ENCODE measurements around the gene VTI1A.

Gene VTI1A

GRCh38 chr10:112679392-112679791, 232.4 kb downstream of the VTI1A start:
- DNase-seq (ENCODE audit: low read depth), result no peak

- no peak for DNase-seq (ENCODE audit: low read depth)
Measured at GRCh38 chr10:112680586-112680985, 233.6 kb downstream of the VTI1A start.

GRCh38 chr10:112687647-112688046, 240.6 kb downstream of the VTI1A start:
- DNase-seq (ENCODE audit: low read depth), result peak; percentile 41

- peak; percentile 38 for DNase-seq (ENCODE audit: low read depth)
Measured at GRCh38 chr10:112689327-112690072, 242.5 kb downstream of the VTI1A start.

- no peak for DNase-seq (ENCODE audit: low read depth)
Measured at GRCh38 chr10:112695539-112695938, 248.5 kb downstream of the VTI1A start.

GRCh38 chr10:112696592-112696991, 249.6 kb downstream of the VTI1A start:
- no peak for DNase-seq (ENCODE audit: low read depth)

- DNase-seq (ENCODE audit: low read depth), result no peak
Measured at GRCh38 chr10:112698133-112698817, 251.3 kb downstream of the VTI1A start.

GRCh38 chr10:112698818-112699164, 251.8 kb downstream of the VTI1A start:
- no peak for DNase-seq (ENCODE audit: low read depth)

GRCh38 chr10:112700215-112700671, 253.2 kb downstream of the VTI1A start:
- DNase-seq (ENCODE audit: low read depth), result no peak

- no peak for DNase-seq (ENCODE audit: low read depth)
Measured at GRCh38 chr10:112701211-112701877, 254.3 kb downstream of the VTI1A start.

GRCh38 chr10:112701878-112702255, 254.9 kb downstream of the VTI1A start:
- DNase-seq (ENCODE audit: low read depth), result no peak

- no peak for DNase-seq (ENCODE audit: low read depth)
Measured at GRCh38 chr10:112706577-112706976, 259.6 kb downstream of the VTI1A start.

- no peak for DNase-seq (ENCODE audit: low read depth)
Measured at GRCh38 chr10:112708461-112708860, 261.4 kb downstream of the VTI1A start.

- no peak for DNase-seq (ENCODE audit: low read depth)
Measured at GRCh38 chr10:112710528-112710927, 263.5 kb downstream of the VTI1A start.

GRCh38 chr10:112711366-112711765, 264.4 kb downstream of the VTI1A start:
- DNase-seq (ENCODE audit: low read depth), result peak; percentile 89

GRCh38 chr10:112712536-112712935, 265.5 kb downstream of the VTI1A start:
- no peak for DNase-seq (ENCODE audit: low read depth)

GRCh38 chr10:112713411-112713810, 266.4 kb downstream of the VTI1A start:
- peak; percentile 19 for DNase-seq (ENCODE audit: low read depth)

GRCh38 chr10:112715581-112715980, 268.6 kb downstream of the VTI1A start:
- DNase-seq (ENCODE audit: low read depth), result no peak

- DNase-seq (ENCODE audit: low read depth), result no peak
Measured at GRCh38 chr10:112716076-112716475, 269.1 kb downstream of the VTI1A start.

GRCh38 chr10:112716924-112717413, 270.0 kb downstream of the VTI1A start:
- DNase-seq (ENCODE audit: low read depth), result peak; percentile 73

- DNase-seq (ENCODE audit: low read depth), result no peak
Measured at GRCh38 chr10:112720178-112720577, 273.2 kb downstream of the VTI1A start.

- peak; percentile 59 for DNase-seq (ENCODE audit: low read depth)
Measured at GRCh38 chr10:112721080-112721698, 274.2 kb downstream of the VTI1A start.
